Stimulated activated CD4-positive, alpha-beta T cell treated with anti-CD3 and anti-CD28 coated beads, Interleukin-1b, Interleukin-23, amount 100 ng/mL, for 24 hours (primary cell): Measurements from ENCODE around the gene CACFD1.

Source experiments
- DNase-seq, 4 experiments: peaks; one replicate each; pipeline ENCODE4 v3.0.0-alpha.2; 2020; ENCODE audit warnings: low read depth in 4 of 4, low spot score in 1 of 4

CACFD1 gene

GRCh38 chr9:133463864-133464615 lies 4.3 kb downstream of the CACFD1 start:
- DNase-seq = no peak

- DNase-seq = no peak
Observed at GRCh38 chr9:133464638-133465037, 4.9 kb downstream of the CACFD1 start.

DNA sequence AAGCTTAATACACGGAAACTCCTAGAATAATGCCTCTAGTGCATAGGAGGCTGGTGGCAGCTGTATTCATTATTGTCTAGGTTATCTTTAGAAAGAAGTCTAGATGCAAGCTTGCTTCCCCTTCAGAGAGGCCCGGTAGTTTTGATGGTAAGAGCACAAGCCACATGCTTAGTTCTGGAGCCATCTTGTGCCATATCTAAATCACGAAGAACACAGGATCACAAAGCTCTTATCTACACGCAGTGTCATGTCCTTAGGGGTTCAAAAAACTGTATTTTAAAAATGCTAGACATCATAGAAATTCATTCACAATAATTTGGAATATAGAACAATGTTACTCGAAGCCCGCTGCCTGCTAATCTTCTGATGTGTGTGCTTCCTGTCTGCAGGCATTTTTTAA lies 6.2 kb downstream of the CACFD1 start:
- no peak for DNase-seq

GRCh38 chr9:133467101-133467500 lies 7.3 kb downstream of the CACFD1 start:
- DNase-seq = no peak

DNA sequence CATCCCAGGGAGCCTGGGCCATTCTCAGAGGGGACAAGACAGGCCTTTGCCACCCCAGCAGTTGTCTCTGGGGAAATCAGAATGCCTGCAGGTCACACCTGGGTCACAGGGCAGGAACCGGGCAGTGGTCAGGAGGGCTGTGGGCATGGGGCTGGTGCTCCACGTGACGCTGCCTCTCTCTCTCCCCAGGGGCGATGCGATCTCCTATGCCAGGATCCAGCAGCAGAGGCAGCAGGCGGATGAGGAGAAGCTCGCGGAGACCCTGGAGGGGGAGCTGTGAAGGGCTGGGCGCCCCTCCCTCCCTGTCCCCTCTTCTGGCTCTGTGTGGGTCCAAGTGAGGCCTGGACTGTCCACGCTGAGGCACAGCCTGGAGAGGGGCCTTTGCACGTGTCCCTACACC lies 8.6 kb downstream of the CACFD1 start:
- DNase-seq = no peak

- DNase-seq = no peak
Observed at GRCh38 chr9:133468777-133469421, 9.1 kb downstream of the CACFD1 start.

GRCh38 chr9:133470427-133470924 lies 10.7 kb downstream of the CACFD1 start:
- no peak for DNase-seq

GRCh38 chr9:133470988-133471387 lies 11.2 kb downstream of the CACFD1 start:
- DNase-seq = no peak

DNA sequence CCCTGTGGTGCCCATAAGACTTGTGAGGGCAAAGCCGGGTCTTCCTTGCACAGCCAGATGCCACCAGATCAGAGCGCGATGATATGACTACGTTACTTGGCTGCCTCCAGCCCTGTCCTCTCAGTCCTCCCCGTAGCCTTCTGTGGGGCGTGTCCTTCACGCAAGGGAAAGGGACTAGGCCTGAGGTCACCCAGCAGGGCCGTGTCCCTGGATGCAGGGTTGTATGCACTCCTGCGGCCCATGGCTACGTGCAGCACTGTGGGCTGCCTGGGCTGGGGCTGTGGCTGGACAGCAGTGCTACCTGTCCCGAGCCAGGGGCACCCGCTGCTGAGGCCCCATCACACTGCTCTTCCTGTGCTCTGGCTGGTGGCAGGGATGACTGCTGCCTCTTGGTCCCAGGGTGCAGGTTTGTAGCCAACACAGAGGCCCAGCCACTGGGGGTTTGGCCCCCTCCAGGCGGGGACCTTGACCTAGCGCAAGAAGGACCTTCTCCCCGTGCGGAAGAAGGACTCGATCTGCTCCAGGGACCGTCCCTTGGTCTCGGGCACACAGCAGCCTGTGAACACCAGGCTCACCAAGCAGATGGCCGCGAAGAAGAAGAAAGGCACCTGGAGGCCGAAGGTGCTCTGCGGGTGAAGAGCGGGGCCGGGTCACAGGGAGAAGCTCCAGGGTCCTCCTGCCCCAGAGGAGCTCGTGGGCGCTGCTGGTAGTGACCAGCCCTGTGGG lies 11.9 kb downstream of the CACFD1 start:
- DNase-seq = no peak

- DNase-seq = no peak
Observed at GRCh38 chr9:133472277-133472645, 12.5 kb downstream of the CACFD1 start.

DNA sequence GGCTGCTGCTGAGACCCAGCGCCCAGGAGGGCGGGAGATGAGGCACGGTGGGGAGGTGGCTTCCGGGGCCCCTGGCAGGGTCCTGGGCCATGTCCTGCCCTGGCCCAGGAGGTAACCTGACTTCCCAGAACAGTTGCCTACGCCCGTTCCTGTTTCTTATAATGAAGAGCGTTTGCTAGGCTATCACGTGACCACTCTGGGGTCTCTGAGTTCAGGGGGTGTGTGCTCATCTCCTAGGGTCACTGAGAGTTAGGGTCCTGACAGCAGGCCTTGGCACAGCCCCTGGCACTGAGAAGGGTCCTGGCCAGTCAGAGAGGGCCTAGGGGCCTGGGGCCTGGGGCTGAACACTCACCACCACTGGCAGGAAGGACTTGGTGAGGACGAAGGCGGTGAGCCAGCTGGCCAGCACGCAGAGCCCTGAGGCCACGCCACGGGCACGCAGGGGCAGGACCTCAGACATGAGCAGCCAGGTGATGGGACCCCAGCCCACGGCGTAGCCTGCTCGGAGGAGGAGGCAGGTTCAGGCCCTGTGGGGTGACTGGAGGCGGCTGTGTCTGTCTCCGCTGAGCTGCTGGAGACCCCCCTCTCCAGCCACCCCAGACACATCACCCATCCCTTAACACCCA lies 13.1 kb downstream of the CACFD1 start:
- no peak for DNase-seq

GRCh38 chr9:133473743-133474142 lies 14.0 kb downstream of the CACFD1 start:
- DNase-seq = no peak

DNA sequence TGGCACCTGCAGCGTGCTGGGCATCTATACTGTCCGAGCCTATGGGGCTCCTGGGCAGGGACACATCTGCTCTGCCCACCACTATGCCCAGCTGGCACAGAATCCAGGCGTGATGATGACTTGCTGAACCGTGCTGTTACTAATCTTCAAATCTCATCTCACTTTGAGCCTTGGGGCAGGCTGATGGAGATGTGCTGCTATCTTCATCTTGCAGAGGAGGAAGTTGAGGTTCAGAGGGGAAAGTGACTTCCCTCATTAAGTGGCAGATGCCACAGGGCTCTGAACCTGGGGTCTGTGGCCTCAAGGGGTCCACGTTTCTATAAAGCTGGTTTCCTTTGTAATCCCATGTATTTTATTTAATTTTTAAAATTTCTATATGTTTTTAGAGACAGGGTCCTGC lies 14.4 kb downstream of the CACFD1 start:
- DNase-seq = no peak

GRCh38 chr9:133474853-133475252 lies 15.1 kb downstream of the CACFD1 start:
- no peak for DNase-seq

- DNase-seq = no peak
Observed at GRCh38 chr9:133475292-133476012, 15.7 kb downstream of the CACFD1 start.

GRCh38 chr9:133476036-133476931 lies 16.5 kb downstream of the CACFD1 start:
- DNase-seq = no peak

DNA sequence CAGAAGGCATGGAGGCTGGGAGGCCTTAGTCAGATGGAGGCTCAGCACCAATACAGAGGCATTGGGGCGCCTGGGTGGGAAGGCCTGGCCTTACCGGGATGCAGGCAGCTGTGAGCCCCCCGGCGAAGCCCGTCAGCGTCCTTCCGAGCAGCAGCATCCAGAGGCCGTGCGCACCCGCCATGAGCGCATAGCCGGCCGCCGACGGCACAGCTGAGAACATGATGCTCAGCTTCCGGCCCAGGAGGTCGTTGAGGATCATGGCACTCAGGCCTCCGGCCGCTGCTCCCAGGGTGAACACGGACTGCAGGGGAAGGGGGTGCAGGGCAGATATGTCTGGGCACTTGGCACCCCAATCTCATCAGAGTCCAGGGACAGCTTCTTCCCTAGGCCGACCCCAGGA lies 17.2 kb downstream of the CACFD1 start:
- no peak for DNase-seq

DNA sequence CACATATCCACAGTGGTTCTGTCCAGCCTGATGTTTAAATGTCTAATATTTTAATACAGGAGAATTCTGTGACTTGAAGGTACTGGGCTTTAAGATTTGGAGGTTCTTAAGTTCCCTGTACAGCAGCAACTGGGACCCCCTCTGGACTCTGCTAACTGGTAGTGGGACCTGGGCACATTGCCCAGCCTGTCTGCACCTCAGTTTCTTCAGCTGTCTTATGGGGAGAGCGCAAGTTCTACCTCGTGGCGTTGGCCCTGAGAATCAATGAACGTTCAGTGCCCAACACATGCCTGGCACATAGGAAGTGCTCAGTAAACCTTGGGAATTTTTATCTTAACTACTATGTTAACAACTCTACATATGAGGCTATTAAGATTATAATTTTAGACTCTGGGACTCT lies 17.7 kb downstream of the CACFD1 start:
- no peak for DNase-seq

GRCh38 chr9:133477992-133478850 lies 18.4 kb downstream of the CACFD1 start:
- DNase-seq = no peak
